K562 (cell line): ENCODE measurements around the gene CREB5. TPM values are rescaled to one million over a fixed set of nuclear protein-coding genes. Genes with fewer than 3 reads are reported as not detected.

ENCODE experiments used
- FOXP1 ChIP-seq: sonication (generic); formaldehyde crosslinking; IDR thresholded peaks from 2 replicates; pipeline ENCODE4 v1.8.0; 2022; ENCODE audit warnings: mild to moderate bottlenecking, missing genetic modification reagents
- IFI16 ChIP-seq: fragments of 250-450 bp; sonication (Bioruptor Pico); IDR thresholded peaks from 2 replicates; pipeline ENCODE4 v2.1.2; 2022; ENCODE audit warnings: mild to moderate bottlenecking, inconsistent platforms
- NCOA1 ChIP-seq: fragments of 450-650 bp; IDR thresholded peaks from 2 replicates; pipeline ENCODE4 v1.6.1; 2016; ENCODE audit warnings: low read depth
- PURB ChIP-seq: sonication (generic); formaldehyde crosslinking; IDR thresholded peaks from 2 replicates; pipeline ENCODE4 v1.9.0; 2021; ENCODE audit warnings: low read depth, mild to moderate bottlenecking, missing genetic modification reagents
- REST ChIP-seq, 2 experiments: fragments of 450-650 bp; formaldehyde crosslinking in 1 of 2; IDR thresholded peaks; 2 replicates each; pipeline versions ENCODE4 v1.4.0 to v1.6.1; 2014 to 2020; ENCODE audit warnings: mild to moderate bottlenecking in 2 of 2, borderline replicate concordance in 1 of 2, low read depth in 1 of 2
- TGIF2 ChIP-seq: sonication (generic); formaldehyde crosslinking; IDR thresholded peaks from 2 replicates; pipeline ENCODE4 v1.8.1; 2022; ENCODE audit warnings: mild to moderate bottlenecking, missing genetic modification reagents, moderate library complexity
- polyA plus RNA-seq, 8 experiments: library from polyadenylated mRNA; depleted of rRNA in 4 of 8; stranded (reverse) in 5 of 8; unstranded in 3 of 8; fragments of >200 nt; fragmentation: Nextera tagmentation in 2 of 8; fragmentation: Illumina TruSeq in 1 of 8; extraction: Ambion mirVana in 2 of 8; extraction: Trizol in 1 of 8; gene quantifications; 2 replicates each; pipeline versions ENCODE4 v1.2.1 to v1.2.3, GENCODE V29; 2011 to 2014; ENCODE audit warnings: inconsistent platforms in 1 of 8, missing spikeins in 1 of 8
- total RNA-seq, 7 experiments: library from RNA; depleted of rRNA in 6 of 7; stranded (reverse); fragments of >200 nt in 6 of 7; fragmentation: Illumina TruSeq in 2 of 7; extraction: Trizol in 2 of 7; gene quantifications; 2 replicates each; pipeline versions ENCODE4 v1.2.1 to v1.2.3, GENCODE V29; 2011 to 2021; ENCODE audit warnings: low replicate concordance in 1 of 7

CREB5 gene
- total and polyA plus RNA-seq, 9 of the 15 experiments (the other 6 are each of a cell fraction or from before 2014, with no cell fraction given) = 0.33 to 6.4 (median 1.8) TPM

- TF ChIP-seq REST (IDR thresholded peaks at IDR 0.05; ENCODE audit: borderline replicate concordance) (no peak), REST (CRISPR knock-in tag; IDR thresholded peaks at IDR 0.05; ENCODE audit: low read depth) (no peak), TGIF2 (CRISPR knock-in tag) (no peak), IFI16 (CRISPR knock-in tag) (no peak), PURB (CRISPR knock-in tag) (no peak), FOXP1 (CRISPR knock-in tag) (no peak), NCOA1 (no peak)
Measured at GRCh38 chr7:28793381-28794085, 381.2 kb downstream of the CREB5 start (continued).
